AG09309 (cell line): ENCODE results near the gene CLEC20A.
"Not testable (repeated sequence)": the region's sequence is repeated elsewhere in the genome, so short reads cannot be mapped to it uniquely, and the experiment has no call there.

Experiments
- DNase-seq: peaks from one replicate; pipeline ENCODE4 v3.0.0-alpha.2; 2010; ENCODE audit warnings: low read depth
- H3K4me3 ChIP-seq: 2 replicates; pipeline ENCODE4 v1.5.1; 2011; ENCODE audit warnings: mild to moderate bottlenecking, low read depth, low read length, moderate library complexity; ENCODE audit not compliant: control insufficient read depth
- TF ChIP-seq, protein P1 (sequence below): IDR thresholded peaks from 2 replicates; pipeline ENCODE4 v1.5.1; 2011; ENCODE audit warnings: mild to moderate bottlenecking, low read depth, low read length, inconsistent platforms; ENCODE audit not compliant: insufficient read depth, control insufficient read depth; ENCODE audit errors: missing control alignments

Gene CLEC20A

GRCh38 chr1:178506669-178507068 is 9.9 kb upstream of the CLEC20A start:
- TF ChIP-seq, protein P1, sequence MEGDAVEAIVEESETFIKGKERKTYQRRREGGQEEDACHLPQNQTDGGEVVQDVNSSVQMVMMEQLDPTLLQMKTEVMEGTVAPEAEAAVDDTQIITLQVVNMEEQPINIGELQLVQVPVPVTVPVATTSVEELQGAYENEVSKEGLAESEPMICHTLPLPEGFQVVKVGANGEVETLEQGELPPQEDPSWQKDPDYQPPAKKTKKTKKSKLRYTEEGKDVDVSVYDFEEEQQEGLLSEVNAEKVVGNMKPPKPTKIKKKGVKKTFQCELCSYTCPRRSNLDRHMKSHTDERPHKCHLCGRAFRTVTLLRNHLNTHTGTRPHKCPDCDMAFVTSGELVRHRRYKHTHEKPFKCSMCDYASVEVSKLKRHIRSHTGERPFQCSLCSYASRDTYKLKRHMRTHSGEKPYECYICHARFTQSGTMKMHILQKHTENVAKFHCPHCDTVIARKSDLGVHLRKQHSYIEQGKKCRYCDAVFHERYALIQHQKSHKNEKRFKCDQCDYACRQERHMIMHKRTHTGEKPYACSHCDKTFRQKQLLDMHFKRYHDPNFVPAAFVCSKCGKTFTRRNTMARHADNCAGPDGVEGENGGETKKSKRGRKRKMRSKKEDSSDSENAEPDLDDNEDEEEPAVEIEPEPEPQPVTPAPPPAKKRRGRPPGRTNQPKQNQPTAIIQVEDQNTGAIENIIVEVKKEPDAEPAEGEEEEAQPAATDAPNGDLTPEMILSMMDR, result no peak
- no peak for DNase-seq
- H3K4me3 ChIP-seq, result no peak overlapping the region

DNA sequence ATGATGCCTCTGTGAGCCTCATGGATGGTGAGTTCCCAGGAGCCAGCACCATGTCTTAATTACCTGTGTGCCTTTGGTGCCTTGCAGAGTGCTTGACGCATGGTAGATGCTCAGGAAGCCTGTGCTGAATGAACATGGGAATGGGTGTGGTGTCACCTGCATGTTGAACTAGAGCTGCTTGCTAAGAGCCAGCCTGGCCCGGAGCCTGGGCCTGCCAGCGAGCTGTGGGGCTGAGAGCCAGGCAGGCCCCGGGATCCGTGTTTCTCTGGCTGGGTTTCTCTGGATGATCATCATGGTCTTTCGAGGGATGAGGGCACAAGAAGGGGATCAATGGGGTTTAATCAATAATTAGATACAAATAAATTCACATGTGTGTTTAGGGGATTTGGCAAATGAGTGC is 9.4 kb upstream of the CLEC20A start:
- no peak for DNase-seq
- no peak overlapping the region for H3K4me3 ChIP-seq
- TF ChIP-seq, protein P1, result no peak

DNA sequence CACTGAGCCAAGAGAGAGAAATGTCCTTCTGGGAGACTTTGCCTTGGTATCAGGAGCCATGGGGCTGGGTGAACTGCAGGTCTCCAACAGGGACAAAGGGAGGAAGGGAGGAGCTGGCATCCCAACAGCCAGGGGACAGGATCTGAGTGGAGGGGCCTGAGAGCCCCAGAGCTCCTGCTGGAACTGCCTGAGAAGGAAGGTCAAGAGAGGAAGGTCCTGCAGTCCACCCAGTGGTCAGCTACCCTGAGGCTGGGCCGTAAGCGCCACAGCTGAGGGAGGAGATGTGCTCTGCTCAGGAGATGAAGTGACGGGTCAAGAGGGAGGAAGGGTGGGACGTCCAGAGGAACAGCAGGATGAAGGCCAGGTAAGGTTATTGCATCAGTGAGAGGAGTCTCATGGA is 7.5 kb upstream of the CLEC20A start:
- DNase-seq, result no peak
- TF ChIP-seq, protein P1, result no peak

GRCh38 chr1:178503849-178504248 is 7.1 kb upstream of the CLEC20A start:
- DNase-seq, result no peak
- H3K4me3 ChIP-seq, result no peak overlapping the region
- TF ChIP-seq, protein P1, result no peak

More for the DNA sequence above, 7.5 kb upstream of the CLEC20A start:
- H3K4me3 ChIP-seq, result no peak overlapping the region

GRCh38 chr1:178503316-178503715 is 6.6 kb upstream of the CLEC20A start:
- H3K4me3 ChIP-seq, DNase-seq: not testable (repeated sequence)

GRCh38 chr1:178502856-178503255 is 6.1 kb upstream of the CLEC20A start:
- TF ChIP-seq, protein P1, result no peak
- no peak for DNase-seq
- no peak overlapping the region for H3K4me3 ChIP-seq

- TF ChIP-seq, protein P1, result no peak
- DNase-seq, result no peak
- no peak overlapping the region for H3K4me3 ChIP-seq
Observed at GRCh38 chr1:178502330-178502714, 5.6 kb upstream of the CLEC20A start.
